Trophoblast cell (in vitro differentiated cells and primary cell): ENCODE results near the gene MAP2K5.
"Not testable (repeated sequence)": the region's sequence is repeated elsewhere in the genome, so short reads cannot be mapped to it uniquely, and the experiment has no call there.

Experiments used
- DNase-seq, 2 donors: peaks; one replicate each; pipeline ENCODE4 v3.0.0-alpha.2; 2016
- H2AFZ ChIP-seq: 2 replicates; pipeline ENCODE4 v1.6.1; 2013; ENCODE audit warnings: low read length, moderate library complexity, mild to moderate bottlenecking; ENCODE audit not compliant: insufficient read depth, poor library complexity
- H2AK5ac ChIP-seq: 2 replicates; pipeline ENCODE4 v1.6.1; 2013; ENCODE audit warnings: mild to moderate bottlenecking, low read length
- H2BK120ac ChIP-seq: 2 replicates; pipeline ENCODE4 v1.6.1; 2013; ENCODE audit warnings: low read length, mild to moderate bottlenecking, moderate library complexity; ENCODE audit not compliant: insufficient read depth, poor library complexity
- H2BK12ac ChIP-seq: 2 replicates; pipeline ENCODE4 v1.6.1; 2013; ENCODE audit warnings: mild to moderate bottlenecking, low read length, moderate library complexity
- H2BK5ac ChIP-seq: 2 replicates; pipeline ENCODE4 v1.6.1; 2013; ENCODE audit warnings: low read length, low read depth, moderate library complexity, mild to moderate bottlenecking; ENCODE audit not compliant: poor library complexity
- H3K14ac ChIP-seq: 2 replicates; pipeline ENCODE4 v1.6.1; 2013; ENCODE audit warnings: mild to moderate bottlenecking, low read length
- H3K18ac ChIP-seq: 2 replicates; pipeline ENCODE4 v1.6.1; 2013; ENCODE audit warnings: mild to moderate bottlenecking, low read length
- H3K23ac ChIP-seq: 2 replicates; pipeline ENCODE4 v1.6.1; 2013; ENCODE audit warnings: low read length
- H3K27ac ChIP-seq: 2 replicates; pipeline ENCODE4 v1.5.1; 2013; ENCODE audit warnings: low read depth, mild to moderate bottlenecking, inconsistent platforms, low read length, moderate library complexity
- H3K27me3 ChIP-seq: 2 replicates; pipeline ENCODE4 v1.6.1; 2013; ENCODE audit warnings: inconsistent platforms, mild to moderate bottlenecking, low read length, moderate library complexity; ENCODE audit not compliant: insufficient read depth
- H3K36me3 ChIP-seq, 2 experiments: 1 replicate in 1 of 2; 2 replicates in 1 of 2; pipeline ENCODE4 v1.6.1; 2013; ENCODE audit warnings: low read length in 2 of 2, mild to moderate bottlenecking in 2 of 2, moderate library complexity in 1 of 2; ENCODE audit not compliant: insufficient read depth in 2 of 2, control insufficient read depth in 1 of 2
- H3K4ac ChIP-seq: 2 replicates; pipeline ENCODE4 v1.6.1; 2013; ENCODE audit warnings: low read depth, mild to moderate bottlenecking, low read length, moderate library complexity
- H3K4me1 ChIP-seq, 2 experiments: 1 replicate in 1 of 2; 2 replicates in 1 of 2; pipeline ENCODE4 v1.6.1; 2013; ENCODE audit warnings: low read length in 2 of 2, mild to moderate bottlenecking in 2 of 2, moderate library complexity in 1 of 2; ENCODE audit not compliant: insufficient read depth in 2 of 2, control insufficient read depth in 1 of 2
- H3K4me2 ChIP-seq: 2 replicates; pipeline ENCODE4 v1.6.1; 2013; ENCODE audit warnings: inconsistent platforms, mild to moderate bottlenecking, low read length, moderate library complexity
- H3K4me3 ChIP-seq: 2 replicates; pipeline ENCODE4 v1.5.1; 2013; ENCODE audit warnings: mild to moderate bottlenecking, low read depth, low read length, inconsistent platforms
- H3K79me1 ChIP-seq: one replicate; pipeline ENCODE4 v1.6.1; 2013; ENCODE audit warnings: low read length
- H3K79me2 ChIP-seq: 2 replicates; pipeline ENCODE4 v1.6.1; 2013; ENCODE audit warnings: low read length, mild to moderate bottlenecking; ENCODE audit not compliant: control insufficient read depth, insufficient read depth, poor library complexity
- H3K9ac ChIP-seq: 2 replicates; pipeline ENCODE4 v1.6.1; 2013; ENCODE audit warnings: mild to moderate bottlenecking, low read length
- H3K9me3 ChIP-seq: 2 replicates; pipeline ENCODE4 v1.6.1; 2013; ENCODE audit warnings: low read depth, mild to moderate bottlenecking, control low read depth, inconsistent platforms, low read length; ENCODE audit not compliant: insufficient read depth
- H4K12ac ChIP-seq: 2 replicates; pipeline ENCODE4 v1.6.1; 2013; ENCODE audit warnings: low read depth, mild to moderate bottlenecking, low read length, moderate library complexity
- H4K8ac ChIP-seq: 2 replicates; pipeline ENCODE4 v1.6.1; 2013; ENCODE audit warnings: low read depth, mild to moderate bottlenecking, low read length, moderate library complexity
- H4K91ac ChIP-seq: one replicate; pipeline ENCODE4 v1.6.1; 2013; ENCODE audit warnings: low read depth, mild to moderate bottlenecking, low read length, moderate library complexity
- WGBS: extraction: QIAGEN DNeasy Blood & Tissue Kit; methylation state at CpG from one replicate; pipeline ENCODE4 v1.1.7; 2013; ENCODE audit warnings: missing lambda C conversion rate; ENCODE audit not compliant: insufficient read length, insufficient coverage; ENCODE audit errors: extremely low coverage; 5-methylcytosine and 5-hydroxymethylcytosine counted together

Gene MAP2K5

DNA sequence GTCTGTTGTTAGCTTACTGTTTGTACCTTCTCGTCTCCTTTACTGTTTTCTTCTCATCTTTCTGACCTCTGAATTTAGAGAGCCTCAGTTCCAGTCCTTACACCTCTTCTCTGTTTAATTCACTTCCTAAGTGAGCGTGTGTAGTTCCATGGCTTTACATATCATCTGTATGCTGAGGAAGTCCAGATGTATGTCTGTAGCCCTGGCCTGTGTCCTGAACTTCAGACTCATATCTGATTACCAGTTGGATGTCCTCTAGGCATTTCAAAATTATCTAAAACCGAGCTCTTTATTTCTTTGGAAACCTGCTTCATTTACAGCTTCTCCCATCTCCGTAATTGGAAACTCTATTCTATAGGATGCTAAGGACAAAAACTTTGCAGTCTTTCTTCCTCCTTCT, 75.8 kb downstream of the MAP2K5 start:
- Histone ChIP-seq H3K18ac (no peak overlapping the region), H3K4ac (no peak overlapping the region), H3K4me3 (no peak overlapping the region), H3K4me2 (no peak overlapping the region), H3K36me3 (no peaks in the 10 kb centered on the region), H2BK12ac (no peak overlapping the region), H3K27me3 (no peaks in the 10 kb centered on the region), H2AK5ac (no peak overlapping the region), H4K91ac (no peak overlapping the region), H4K12ac (no peak overlapping the region), H3K79me1 (no peaks in the 10 kb centered on the region), H2BK5ac (no peak overlapping the region), H3K27ac (no peak overlapping the region), H3K9me3 (no peaks in the 10 kb centered on the region), H3K14ac (no peak overlapping the region), H4K8ac (no peak overlapping the region), H3K4me1 (no peaks in the 10 kb centered on the region), H2AFZ (no peak overlapping the region), H3K9ac (no peak overlapping the region), H3K23ac (no peak overlapping the region), H3K79me2 (no peaks in the 10 kb centered on the region), H2BK120ac (no peak overlapping the region)
- DNase-seq: no peak
- WGBS: no CpG with 5 or more reads among the region's 4 CpGs

DNA sequence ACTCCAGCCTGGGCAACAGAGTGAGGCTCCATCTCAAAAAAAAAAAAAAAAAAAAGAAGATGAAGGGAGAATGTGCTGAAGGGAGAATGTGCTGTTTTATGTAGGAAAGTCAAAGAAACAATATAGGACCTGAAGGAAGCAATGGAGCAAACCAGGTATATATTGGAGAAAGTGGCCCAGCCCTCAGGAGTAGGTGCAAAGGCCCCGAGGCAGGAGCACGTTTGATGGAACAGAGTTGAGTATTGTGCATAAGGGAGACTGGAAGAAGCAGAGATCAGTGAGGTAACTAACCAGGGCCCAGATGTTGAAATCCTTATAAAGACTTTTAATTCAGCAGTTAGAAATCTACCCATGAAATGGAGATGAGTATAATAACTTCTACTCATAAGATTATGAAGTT, 79.6 kb downstream of the MAP2K5 start:
- Histone ChIP-seq H3K27me3 (no peaks in the 10 kb centered on the region), H4K91ac (no peak overlapping the region), H3K4me3 (no peak overlapping the region), H3K27ac (no peak overlapping the region), H4K8ac (no peak overlapping the region), H4K12ac (no peak overlapping the region), H2BK5ac (no peak overlapping the region), H3K14ac (no peak overlapping the region), H3K9me3 (no peaks in the 10 kb centered on the region), H2BK12ac (no peak overlapping the region), H2AK5ac (no peak overlapping the region), H3K4me2 (no peak overlapping the region), H3K79me1 (no peaks in the 10 kb centered on the region), H3K4ac (no peak overlapping the region), H2BK120ac (no peak overlapping the region), H3K36me3 (no peaks in the 10 kb centered on the region), H2AFZ (no peak overlapping the region), H3K4me1 (no peaks in the 10 kb centered on the region), H3K79me2 (no peaks in the 10 kb centered on the region), H3K23ac (no peak overlapping the region), H3K9ac (no peak overlapping the region), H3K18ac (no peak overlapping the region)
- no CpG with 5 or more reads among the region's 2 CpGs for WGBS
- no peak for DNase-seq

DNA sequence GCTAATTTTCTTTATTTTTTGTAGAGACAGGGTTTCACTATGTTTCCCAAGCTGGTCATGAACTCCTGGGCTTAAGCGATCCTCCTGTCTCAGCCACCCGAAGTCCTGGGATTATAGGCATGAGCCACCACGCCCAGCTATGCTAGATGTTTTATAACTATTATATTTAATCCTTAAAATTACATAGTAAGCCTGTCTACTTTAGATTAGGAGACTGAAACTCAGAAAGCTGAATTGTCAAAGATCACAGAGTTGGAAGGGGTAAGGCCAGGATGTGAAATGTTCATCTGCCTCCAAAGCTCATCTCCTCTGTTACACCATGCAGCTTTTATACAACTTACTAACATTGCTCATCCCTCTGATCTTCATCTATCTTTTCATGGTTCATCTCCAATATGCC, 89.8 kb downstream of the MAP2K5 start:
- WGBS: no CpG with 5 or more reads among the region's 3 CpGs
- no peak for DNase-seq
- Histone ChIP-seq H3K27me3 (no peaks in the 10 kb centered on the region), H3K4me3 (no peak overlapping the region), H3K79me1 (no peaks in the 10 kb centered on the region), H3K18ac (no peak overlapping the region), H3K4me2 (no peak overlapping the region), H3K79me2 (no peaks in the 10 kb centered on the region), H4K8ac (no peak overlapping the region), H3K4ac (no peak overlapping the region), H2BK12ac (no peak overlapping the region), H3K14ac (no peak overlapping the region), H4K91ac (no peak overlapping the region), H4K12ac (no peak overlapping the region), H2BK5ac (no peak overlapping the region), H3K4me1 (no peaks in the 10 kb centered on the region), H3K9ac (no peak overlapping the region), H2AFZ (no peak overlapping the region), H3K9me3 (no peaks in the 10 kb centered on the region), H3K27ac (no peak overlapping the region), H3K23ac (no peak overlapping the region), H2AK5ac (no peak overlapping the region), H2BK120ac (no peak overlapping the region), H3K36me3 (peaks cover 0 to 2% of the 10 kb centered on the region in 2 experiments)

DNA sequence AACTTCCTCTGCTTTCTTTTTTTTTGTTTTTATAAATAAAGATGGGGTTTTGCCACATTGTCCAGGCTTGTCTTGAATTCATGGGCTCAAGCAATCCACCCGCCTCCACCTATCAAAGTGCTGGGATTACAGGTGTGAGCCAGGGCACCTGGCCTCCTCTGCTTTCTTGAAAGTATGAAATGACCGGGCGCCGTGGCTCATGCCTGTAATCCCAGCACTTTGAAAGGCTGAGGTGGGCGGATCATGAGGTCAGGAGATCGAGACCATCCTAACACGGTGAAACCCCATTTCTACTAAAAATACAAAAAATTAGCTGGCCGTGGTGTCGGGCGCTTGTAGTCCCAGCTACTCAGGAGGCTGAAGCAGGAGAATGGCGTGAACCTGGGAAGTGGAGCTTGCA, 93.4 kb downstream of the MAP2K5 start:
- not testable (repeated sequence) for H3K27me3 ChIP-seq, H3K4me1 ChIP-seq, DNase-seq, H4K8ac ChIP-seq, H3K4me2 ChIP-seq, H3K23ac ChIP-seq, H2AFZ ChIP-seq, H2BK120ac ChIP-seq, H2BK5ac ChIP-seq, H4K91ac ChIP-seq, H3K79me2 ChIP-seq, H2AK5ac ChIP-seq, H3K4me3 ChIP-seq, H3K9me3 ChIP-seq, H2BK12ac ChIP-seq, H3K79me1 ChIP-seq, H3K27ac ChIP-seq, H4K12ac ChIP-seq, H3K36me3 ChIP-seq, H3K4ac ChIP-seq, H3K18ac ChIP-seq, H3K14ac ChIP-seq, H3K9ac ChIP-seq
- WGBS: no CpG with 5 or more reads among the region's 11 CpGs
